CD8-positive, alpha-beta memory T cell (primary cell): ENCODE results near the gene ELFN1. TPM values are rescaled to one million over a fixed set of nuclear protein-coding genes. Genes with fewer than 3 reads are reported as not detected.
"Not testable (repeated sequence)": the region's sequence is repeated elsewhere in the genome, so short reads cannot be mapped to it uniquely, and the experiment has no call there.

Source experiments
- CTCF ChIA-PET: fragments of 350-600 bp; sonication (Branson Sonifier 250); formaldehyde crosslinking; loops from one replicate; lab custom pipeline; 2021; ENCODE audit warnings: antibody characterized with exemption; lab: Charles Lee
- POLR2A ChIA-PET: fragments of 350-600 bp; sonication (Branson Sonifier 250); formaldehyde crosslinking; loops from one replicate; lab custom pipeline; 2021; ENCODE audit warnings: antibody characterized with exemption; lab: Charles Lee
- DNase-seq, 5 donors: peaks; one replicate each; pipeline versions ENCODE4 v3.0.0 to v3.0.0-alpha.2; 2020 to 2022; ENCODE audit warnings: mixed read lengths in 1 of 5
- H3K27ac ChIP-seq: one replicate; pipeline ENCODE4 v1.7.0; 2013; ENCODE audit warnings: low read depth, mild to moderate bottlenecking, low read length, moderate library complexity
- H3K27me3 ChIP-seq: 2 replicates; pipeline ENCODE4 v1.7.0; 2013; ENCODE audit warnings: low read length, mild to moderate bottlenecking; ENCODE audit not compliant: insufficient read depth, poor library complexity, severe bottlenecking
- H3K36me3 ChIP-seq: 2 replicates; pipeline ENCODE4 v1.7.0; 2013; ENCODE audit warnings: mild to moderate bottlenecking, low read length, moderate library complexity; ENCODE audit not compliant: insufficient read depth
- H3K4me1 ChIP-seq: 2 replicates; pipeline ENCODE4 v1.7.0; 2013; ENCODE audit warnings: mild to moderate bottlenecking, low read length, moderate library complexity; ENCODE audit not compliant: insufficient read depth
- H3K4me3 ChIP-seq: 2 replicates; pipeline ENCODE4 v1.7.0; 2013; ENCODE audit warnings: mild to moderate bottlenecking, low read length
- H3K9me3 ChIP-seq: 2 replicates; pipeline ENCODE4 v1.7.0; 2013; ENCODE audit warnings: mild to moderate bottlenecking, low read length
- H3K27ac Mint-ChIP-seq, 8 donors: one replicate each; pipeline ENCODE4 v1.8.0; 2020 to 2021; ENCODE audit warnings: mixed read lengths in 8 of 8, mild to moderate bottlenecking in 6 of 8, inconsistent platforms in 3 of 8, moderate library complexity in 3 of 8
- H3K27me3 Mint-ChIP-seq, 2 donors: one replicate each; pipeline ENCODE4 v1.8.0; 2020 to 2021; ENCODE audit warnings: mixed read lengths in 2 of 2, mild to moderate bottlenecking in 1 of 2, moderate library complexity in 1 of 2
- H3K36me3 Mint-ChIP-seq, 3 donors: one replicate each; pipeline ENCODE4 v1.8.0; 2020 to 2021; ENCODE audit warnings: mixed read lengths in 3 of 3, inconsistent platforms in 1 of 3, mild to moderate bottlenecking in 1 of 3
- H3K4me1 Mint-ChIP-seq, 3 donors: one replicate each; pipeline ENCODE4 v1.8.0; 2020 to 2021; ENCODE audit warnings: mixed read lengths in 3 of 3, inconsistent platforms in 1 of 3, mild to moderate bottlenecking in 1 of 3
- H3K4me3 Mint-ChIP-seq, 7 donors: one replicate each; pipeline ENCODE4 v1.8.0; 2020 to 2021; ENCODE audit warnings: mixed read lengths in 7 of 7, mild to moderate bottlenecking in 6 of 7, moderate library complexity in 4 of 7, inconsistent platforms in 2 of 7
- H3K9me3 Mint-ChIP-seq, 5 donors: one replicate each; pipeline ENCODE4 v1.8.0; 2020 to 2022; ENCODE audit warnings: mixed read lengths in 5 of 5, mild to moderate bottlenecking in 3 of 5, moderate library complexity in 2 of 5, inconsistent platforms in 1 of 5
- polyA plus RNA-seq: library from polyadenylated mRNA; unstranded; fragments of 300-500 nt; fragmentation: Illumina TruSeq; gene quantifications from one replicate; pipeline ENCODE4 v1.2.3, GENCODE V29; 2021
- total RNA-seq, 2 experiments: library from RNA; stranded (reverse); gene quantifications; one replicate each; pipeline ENCODE4 v1.2.3, GENCODE V29; 2021

The ELFN1 gene
- total and polyA plus RNA-seq, 3 experiments from 2014 or later: 0.15 to 0.22 (median 0.20) TPM

- ChIA-PET POLR2A (no interaction called here), CTCF (no interaction called here)
- H3K36me3 ChIP-seq: no peaks in the 10 kb centered on the region
- H3K27ac ChIP-seq: no peak overlapping the region
- H3K4me1 ChIP-seq: no peaks in the 10 kb centered on the region
- peaks cover 0 to 16% (median 10%) of the 10 kb centered on the region in 5 donors for H3K9me3 Mint-ChIP-seq
- no peak overlapping the region for H3K4me3 ChIP-seq
- DNase-seq: no peak
- no peak overlapping the region for H3K27ac Mint-ChIP-seq
- H3K4me3 Mint-ChIP-seq: peak overlapping the region in 1 of 7 donors; percentile 40
- no peaks in the 10 kb centered on the region for H3K4me1 Mint-ChIP-seq
- peaks cover 9% of the 10 kb centered on the region for H3K9me3 ChIP-seq
- no peaks in the 10 kb centered on the region for H3K27me3 ChIP-seq
- no peaks in the 10 kb centered on the region for H3K36me3 Mint-ChIP-seq
- H3K27me3 Mint-ChIP-seq: peaks cover 0 to 12% of the 10 kb centered on the region in 2 donors
Observed at GRCh38 chr7:1763033-1763432, 93.0 kb downstream of the ELFN1 start.

DNA sequence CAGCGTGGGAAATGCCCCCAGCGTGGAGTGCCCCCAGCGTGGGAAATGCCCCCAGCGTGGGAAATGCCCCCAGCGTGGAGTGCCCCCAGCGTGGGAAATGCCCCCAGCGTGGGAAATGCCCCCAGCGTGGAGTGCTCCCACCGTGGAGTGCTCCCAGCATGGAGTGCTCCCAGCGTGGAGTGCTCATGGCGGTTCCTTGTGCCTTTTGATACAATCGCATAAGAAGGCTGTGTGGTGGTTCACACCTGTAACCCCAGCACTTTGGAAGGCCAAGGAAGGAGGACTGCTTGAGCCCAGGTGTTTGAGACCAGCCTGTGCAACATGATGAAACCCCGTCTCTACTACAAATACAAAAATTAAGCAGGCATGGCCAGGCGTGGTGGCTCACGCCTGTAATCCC is 93.8 kb downstream of the ELFN1 start:
- H3K4me3 Mint-ChIP-seq, H3K27ac Mint-ChIP-seq, H3K4me3 ChIP-seq, H3K27ac ChIP-seq, H3K4me1 ChIP-seq, H3K27me3 ChIP-seq, H3K9me3 ChIP-seq, CTCF ChIA-PET, DNase-seq, H3K36me3 Mint-ChIP-seq, H3K4me1 Mint-ChIP-seq, H3K36me3 ChIP-seq: not testable (repeated sequence)
- H3K27me3 Mint-ChIP-seq: peaks cover 3 to 11% of the 10 kb centered on the region in 2 donors
- peaks cover 0 to 16% (median 10%) of the 10 kb centered on the region in 5 donors for H3K9me3 Mint-ChIP-seq
- POLR2A ChIA-PET: interaction anchor here (0.6 kb wide), 1 partner anchor 171 kb away, joined by 3 read pairs; no protein-coding TSS in a partner anchor

DNA sequence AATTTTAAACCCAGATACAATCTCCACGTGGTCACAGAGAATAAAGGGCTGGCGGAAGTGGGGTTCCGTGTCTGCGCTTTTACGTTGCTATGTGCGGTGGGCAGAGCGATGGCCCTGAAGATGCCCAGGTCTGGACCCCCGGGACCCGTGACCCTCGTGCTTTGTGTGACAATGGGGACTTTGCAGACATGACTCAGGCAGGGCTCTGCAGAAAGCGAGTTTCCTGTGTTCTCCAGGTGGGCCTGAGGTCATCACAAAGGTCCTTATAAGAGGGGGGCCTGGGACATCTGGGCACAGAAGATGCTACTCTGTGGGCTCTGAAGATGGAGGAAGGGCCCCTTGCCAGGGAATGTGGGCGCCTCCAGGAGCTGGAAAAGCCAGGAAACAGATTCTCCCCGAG is 95.3 kb downstream of the ELFN1 start:
- Histone ChIP-seq H3K9me3 (peaks cover 9% of the 10 kb centered on the region), H3K4me1 (no peaks in the 10 kb centered on the region), H3K36me3 (no peaks in the 10 kb centered on the region), H3K27me3 (no peaks in the 10 kb centered on the region), H3K27ac (no peak overlapping the region), H3K4me3 (no peak overlapping the region)
- peak in 1 of 5 donors; percentile 25 for DNase-seq
- Mint-ChIP-seq H3K36me3 (no peaks in the 10 kb centered on the region), H3K4me3 (no peak overlapping the region), H3K27ac (no peak overlapping the region), H3K27me3 (peaks cover 3 to 8% of the 10 kb centered on the region in 2 donors), H3K4me1 (no peaks in the 10 kb centered on the region), H3K9me3 (peaks cover 0 to 16% (median 10%) of the 10 kb centered on the region in 5 donors)
- CTCF ChIA-PET: no interaction called here
- POLR2A ChIA-PET: no interaction called here

DNA sequence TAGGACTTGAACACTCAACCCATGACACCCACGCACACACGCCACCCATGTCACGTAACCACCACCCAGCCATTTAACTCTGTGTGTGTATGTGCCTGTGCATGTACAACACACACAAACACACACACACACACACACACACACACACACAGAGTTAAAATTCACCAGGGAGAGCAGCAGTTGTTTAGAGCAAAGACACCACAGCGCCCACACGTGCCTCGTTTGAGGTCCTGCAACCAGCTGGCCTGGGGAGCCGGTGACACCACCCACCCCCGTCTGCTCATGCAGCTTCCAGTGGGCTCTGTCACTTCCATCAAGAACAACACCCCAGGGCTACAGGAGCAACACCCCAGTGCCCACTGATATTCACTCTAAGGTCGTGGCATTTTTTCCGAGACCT is 97.4 kb downstream of the ELFN1 start:
- Mint-ChIP-seq H3K4me3 (no peak overlapping the region), H3K36me3 (no peaks in the 10 kb centered on the region), H3K27me3 (peaks cover 3 to 8% of the 10 kb centered on the region in 2 donors), H3K4me1 (no peaks in the 10 kb centered on the region), H3K9me3 (peaks cover 0 to 10% (median 5%) of the 10 kb centered on the region in 5 donors), H3K27ac (no peak overlapping the region)
- Histone ChIP-seq H3K27ac (no peak overlapping the region), H3K36me3 (no peaks in the 10 kb centered on the region), H3K4me1 (no peaks in the 10 kb centered on the region), H3K4me3 (no peak overlapping the region), H3K9me3 (peaks cover 9% of the 10 kb centered on the region), H3K27me3 (no peaks in the 10 kb centered on the region)
- ChIA-PET POLR2A (no interaction called here), CTCF (no interaction called here)
- DNase-seq: no peak

DNA sequence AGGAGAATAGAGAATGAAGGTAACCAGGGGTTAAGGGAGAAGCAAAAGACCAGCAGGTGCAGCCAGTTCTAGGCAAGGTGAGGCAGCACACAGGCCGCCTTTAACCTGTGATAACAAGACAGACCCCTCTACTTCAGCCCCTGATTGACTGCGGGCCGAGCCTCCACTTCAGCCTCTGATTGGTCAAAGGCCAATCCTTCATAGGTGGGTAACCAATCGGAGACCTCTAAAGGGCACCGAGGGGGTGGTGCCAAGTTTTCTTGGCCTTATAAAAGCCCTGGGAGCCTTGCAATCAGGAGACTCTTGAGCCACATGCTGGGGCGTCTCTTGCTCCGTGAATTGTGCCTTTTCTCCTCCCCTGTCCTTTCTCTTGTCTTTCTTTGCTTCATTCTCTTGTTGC is 98.8 kb downstream of the ELFN1 start:
- Mint-ChIP-seq H3K27ac (peak overlapping the region in 1 of 8 donors; percentile 38), H3K4me3 (no peak overlapping the region), H3K36me3 (no peaks in the 10 kb centered on the region), H3K4me1 (no peaks in the 10 kb centered on the region), H3K27me3 (peaks cover 6 to 14% of the 10 kb centered on the region in 2 donors), H3K9me3 (peaks cover 0 to 5% (median 2%) of the 10 kb centered on the region in 5 donors)
- Histone ChIP-seq H3K27me3 (no peaks in the 10 kb centered on the region), H3K4me1 (no peaks in the 10 kb centered on the region), H3K4me3 (no peak overlapping the region), H3K36me3 (no peaks in the 10 kb centered on the region), H3K27ac (no peak overlapping the region), H3K9me3 (no peaks in the 10 kb centered on the region)
- DNase-seq: no peak
- POLR2A ChIA-PET: no interaction called here
- CTCF ChIA-PET: no interaction called here

- Mint-ChIP-seq H3K27ac (no peak overlapping the region), H3K36me3 (no peaks in the 10 kb centered on the region), H3K4me1 (no peaks in the 10 kb centered on the region), H3K4me3 (no peak overlapping the region), H3K27me3 (peaks cover 6 to 18% of the 10 kb centered on the region in 2 donors), H3K9me3 (peaks cover 0 to 5% (median 0%) of the 10 kb centered on the region in 5 donors)
- Histone ChIP-seq H3K36me3 (no peaks in the 10 kb centered on the region), H3K27ac (no peak overlapping the region), H3K4me3 (no peak overlapping the region), H3K27me3 (no peaks in the 10 kb centered on the region), H3K9me3 (no peaks in the 10 kb centered on the region), H3K4me1 (no peaks in the 10 kb centered on the region)
- ChIA-PET CTCF (no interaction called here), POLR2A (no interaction called here)
- no peak for DNase-seq
Observed at GRCh38 chr7:1769286-1770200, 99.5 kb downstream of the ELFN1 start.

- no peaks in the 10 kb centered on the region for H3K4me1 Mint-ChIP-seq
- ChIA-PET POLR2A (no interaction called here), CTCF (no interaction called here)
- no peak overlapping the region for H3K4me3 Mint-ChIP-seq
- H3K27ac Mint-ChIP-seq: no peak overlapping the region
- H3K9me3 Mint-ChIP-seq: peaks cover 0 to 10% (median 2%) of the 10 kb centered on the region in 5 donors
- no peak for DNase-seq
- Histone ChIP-seq H3K27ac (no peak overlapping the region), H3K27me3 (no peaks in the 10 kb centered on the region), H3K9me3 (no peaks in the 10 kb centered on the region), H3K36me3 (no peaks in the 10 kb centered on the region), H3K4me1 (no peaks in the 10 kb centered on the region), H3K4me3 (no peak overlapping the region)
- H3K36me3 Mint-ChIP-seq: peaks cover 0 to 5% (median 0%) of the 10 kb centered on the region in 3 donors
- peaks cover 6 to 22% of the 10 kb centered on the region in 2 donors for H3K27me3 Mint-ChIP-seq
Observed at GRCh38 chr7:1770331-1770730, 100.3 kb downstream of the ELFN1 start.

DNA sequence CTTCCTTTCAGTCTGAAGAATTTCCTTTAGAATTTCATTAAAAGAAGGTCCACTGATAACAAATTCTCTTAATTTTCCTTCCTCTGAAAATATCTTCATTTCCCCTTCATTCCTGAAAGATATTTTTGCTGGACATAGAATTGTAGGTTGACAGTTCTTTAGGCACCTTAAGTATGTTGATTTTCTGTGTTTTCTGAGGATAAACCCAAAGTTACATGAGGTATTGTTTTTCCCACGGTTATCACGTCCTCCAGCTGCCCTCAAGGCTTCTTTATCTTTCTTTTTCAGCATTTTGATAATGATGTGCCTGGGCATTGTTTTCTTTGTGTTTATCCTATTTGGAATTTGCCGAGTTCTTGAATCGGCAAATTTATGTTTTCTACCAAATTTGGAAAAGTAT is 105.3 kb downstream of the ELFN1 start:
- no peaks in the 10 kb centered on the region for H3K4me1 ChIP-seq
- no peak overlapping the region for H3K27ac ChIP-seq
- DNase-seq: no peak
- no peaks in the 10 kb centered on the region for H3K27me3 ChIP-seq
- H3K27ac Mint-ChIP-seq: no peak overlapping the region
- peaks cover 0 to 17% (median 2%) of the 10 kb centered on the region in 3 donors for H3K36me3 Mint-ChIP-seq
- H3K9me3 Mint-ChIP-seq: peaks cover 8 to 25% (median 17%) of the 10 kb centered on the region in 5 donors
- CTCF ChIA-PET: no interaction called here
- H3K36me3 ChIP-seq: no peaks in the 10 kb centered on the region
- H3K4me3 ChIP-seq: no peak overlapping the region
- no peaks in the 10 kb centered on the region for H3K4me1 Mint-ChIP-seq
- H3K9me3 ChIP-seq: no peaks in the 10 kb centered on the region
- POLR2A ChIA-PET: no interaction called here
- no peak overlapping the region for H3K4me3 Mint-ChIP-seq
- H3K27me3 Mint-ChIP-seq: peaks cover 10 to 38% of the 10 kb centered on the region in 2 donors
